Hepatocyte (in vitro differentiated cells): ENCODE measurements around the gene ASB3.

ENCODE experiments used
- CTCF ChIP-seq: fragments of 200-600 bp; sonication (generic); IDR thresholded peaks from 2 replicates; pipeline ENCODE4 v1.5.1; 2016; ENCODE audit warnings: antibody characterized with exemption, mild to moderate bottlenecking; ENCODE audit not compliant: poor library complexity
- EZH2 ChIP-seq: fragments of 200-600 bp; sonication (generic); IDR thresholded peaks from 2 replicates; pipeline ENCODE4 v1.6.1; 2016; ENCODE audit warnings: antibody characterized with exemption, mild to moderate bottlenecking, borderline replicate concordance
- EZH2phosphoT487 ChIP-seq: fragments of 200-600 bp; sonication (generic); IDR thresholded peaks from one replicate; pipeline ENCODE4 v1.6.1; 2018; ENCODE audit warnings: antibody characterized with exemption, mild to moderate bottlenecking, low read depth, moderate library complexity; ENCODE audit not compliant: unreplicated experiment, severe bottlenecking

- no peak for TF ChIP-seq EZH2phosphoT487
- TF ChIP-seq CTCF = no peak
- no peak for TF ChIP-seq EZH2
Observed at GRCh38 chr2:53655256-53655655, 131.5 kb downstream of the ASB3 start.
